HTERT RPE-1 (cell line): Measurements from ENCODE around the gene RAB20.
"Not testable (repeated sequence)": the region's sequence is repeated elsewhere in the genome, so short reads cannot be mapped to it uniquely, and the experiment has no call there.

Experiments used
- in situ Hi-C: fragments of 300-500 bp; cut with MboI; formaldehyde crosslinking; loops from 4 replicates; pipeline ENCODE4 v1.14.3; 2020; ENCODE audit warnings: low sequenced_read_pairs

RAB20 gene

GRCh38 chr13:110561344-110562035 lies at the start of gene RAB20:
TSS of gene RAB20 (minus strand) at chr13:110561722. CDS start at chr13:110561519, 203 bp downstream.
- in situ Hi-C loops = no loop called here

- in situ Hi-C loops = no loop called here
These were observed 49.6 kb upstream of the RAB20 start for GRCh38 chr13:110610955-110611595.

GRCh38 chr13:110607675-110608224 lies 46.2 kb upstream of the RAB20 start:
- in situ Hi-C loops = no loop called here

- in situ Hi-C loops = not testable (repeated sequence)
These were observed 44.8 kb upstream of the RAB20 start for GRCh38 chr13:110606281-110606680.

- in situ Hi-C loops = no loop called here
These were observed 43.6 kb upstream of the RAB20 start for GRCh38 chr13:110605132-110605531.

GRCh38 chr13:110600980-110601379 lies 39.5 kb upstream of the RAB20 start:
- in situ Hi-C loops = no loop called here

- in situ Hi-C loops = no loop called here
These were observed 38.8 kb upstream of the RAB20 start for GRCh38 chr13:110600261-110600819.

- in situ Hi-C loops = no loop called here
These were observed 35.6 kb upstream of the RAB20 start for GRCh38 chr13:110597041-110597689.

GRCh38 chr13:110593430-110594130 lies 32.1 kb upstream of the RAB20 start:
- in situ Hi-C loops = no loop called here

- in situ Hi-C loops = no loop called here
These were observed 31.1 kb upstream of the RAB20 start for GRCh38 chr13:110592665-110593064.

GRCh38 chr13:110590577-110590976 lies 29.1 kb upstream of the RAB20 start:
- in situ Hi-C loops = no loop called here

GRCh38 chr13:110589793-110590390 lies 28.4 kb upstream of the RAB20 start:
- in situ Hi-C loops = no loop called here

GRCh38 chr13:110583178-110583865 lies 21.8 kb upstream of the RAB20 start:
- in situ Hi-C loops = no loop called here

- in situ Hi-C loops = no loop called here
These were observed 21.0 kb upstream of the RAB20 start for GRCh38 chr13:110582421-110582954.

GRCh38 chr13:110581506-110582185 lies 20.1 kb upstream of the RAB20 start:
- in situ Hi-C loops = no loop called here

- in situ Hi-C loops = no loop called here
These were observed 19.3 kb upstream of the RAB20 start for GRCh38 chr13:110580800-110581199.

GRCh38 chr13:110578363-110578762 lies 16.8 kb upstream of the RAB20 start:
- in situ Hi-C loops = no loop called here

- in situ Hi-C loops = no loop called here
These were observed 15.4 kb upstream of the RAB20 start for GRCh38 chr13:110576736-110577476.
